GM21526 (cell line): ENCODE results near the gene SLC43A3.
"Not testable (repeated sequence)": the region's sequence is repeated elsewhere in the genome, so short reads cannot be mapped to it uniquely, and the experiment has no call there.

Experiments used
- ATAC-seq: cut with Tn5 transposase; IDR thresholded peaks from one replicate; pipeline ENCODE4 v1.9.1; 2021; ENCODE audit warnings: moderate library complexity; ENCODE audit not compliant: unreplicated experiment, low FRiP score

SLC43A3 gene

DNA sequence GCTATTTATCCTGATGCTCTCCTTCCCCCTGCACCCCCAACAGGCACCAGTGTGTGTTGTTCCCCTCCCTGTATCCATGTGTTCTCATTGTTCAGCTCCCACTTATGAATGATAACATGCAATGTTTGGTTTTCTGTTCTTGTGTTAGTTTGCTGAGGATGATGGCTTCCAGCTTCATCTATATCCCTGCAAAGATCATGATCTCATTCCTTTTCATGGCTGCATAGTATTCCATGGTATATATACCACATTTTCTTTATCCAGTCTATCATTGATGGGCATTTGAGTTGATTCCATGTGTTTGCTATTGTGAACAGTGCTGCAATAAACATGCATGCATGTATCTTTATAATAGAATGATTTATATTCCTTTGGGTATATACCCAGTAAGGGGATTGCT, 65.5 kb downstream of the SLC43A3 start:
- ATAC-seq = not testable (repeated sequence)

DNA sequence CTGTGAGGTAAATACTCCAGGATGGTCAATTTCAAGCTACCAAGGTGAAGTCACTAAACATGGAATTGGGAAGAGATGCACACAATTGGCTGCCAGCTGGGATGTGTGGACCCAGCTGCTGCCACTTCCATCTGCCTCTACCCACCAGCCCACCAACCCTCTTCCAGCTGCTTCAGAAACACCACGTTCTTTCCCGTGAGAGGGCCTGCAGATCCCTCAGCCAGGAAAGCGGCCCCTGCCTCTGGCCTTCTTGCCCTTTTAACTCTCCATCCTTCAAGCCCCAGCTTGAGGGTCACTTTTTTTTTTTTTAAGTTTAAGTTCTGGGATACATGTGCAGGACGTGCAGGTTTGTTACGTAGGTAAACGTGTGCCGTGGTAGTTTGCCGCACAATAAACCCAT, 65.9 kb downstream of the SLC43A3 start:
- ATAC-seq = no peak

DNA sequence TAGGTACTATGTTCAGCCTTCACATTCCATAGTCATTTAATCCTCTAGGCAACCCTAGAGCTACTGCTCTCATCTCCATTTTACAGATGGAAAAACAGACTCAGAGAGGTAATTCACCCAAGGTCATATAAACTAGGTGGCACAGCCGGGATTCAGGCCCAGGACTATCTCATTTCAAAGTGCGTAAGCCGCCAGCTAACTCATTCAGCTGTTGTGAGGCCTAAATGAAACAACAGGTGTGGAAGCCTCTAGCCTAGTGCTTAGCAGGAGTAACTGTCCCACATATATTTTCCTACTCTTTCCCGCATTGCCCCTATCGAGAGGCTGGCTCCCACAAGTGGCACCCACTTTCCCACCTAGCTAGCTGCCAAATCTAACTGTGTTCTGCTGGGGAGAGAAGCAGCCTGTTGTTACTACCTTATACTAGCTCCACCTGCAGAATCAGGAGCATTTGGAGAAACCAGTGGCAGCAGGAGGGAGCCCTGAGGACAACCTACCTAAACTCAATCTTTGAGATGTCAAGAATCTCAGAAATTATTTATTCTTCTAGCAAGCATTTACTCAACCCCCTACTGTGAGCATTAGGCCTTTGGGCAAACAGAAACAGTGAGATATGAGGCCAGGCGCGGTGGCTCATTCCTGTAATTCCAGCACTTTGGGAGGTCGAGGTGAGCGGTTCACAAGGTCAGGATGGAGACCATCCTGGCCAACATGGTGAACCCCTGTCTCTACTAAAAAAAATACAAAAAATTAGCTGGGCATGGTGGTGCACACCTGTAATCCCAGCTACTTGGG, 66.8 kb downstream of the SLC43A3 start:
- no peak for ATAC-seq

DNA sequence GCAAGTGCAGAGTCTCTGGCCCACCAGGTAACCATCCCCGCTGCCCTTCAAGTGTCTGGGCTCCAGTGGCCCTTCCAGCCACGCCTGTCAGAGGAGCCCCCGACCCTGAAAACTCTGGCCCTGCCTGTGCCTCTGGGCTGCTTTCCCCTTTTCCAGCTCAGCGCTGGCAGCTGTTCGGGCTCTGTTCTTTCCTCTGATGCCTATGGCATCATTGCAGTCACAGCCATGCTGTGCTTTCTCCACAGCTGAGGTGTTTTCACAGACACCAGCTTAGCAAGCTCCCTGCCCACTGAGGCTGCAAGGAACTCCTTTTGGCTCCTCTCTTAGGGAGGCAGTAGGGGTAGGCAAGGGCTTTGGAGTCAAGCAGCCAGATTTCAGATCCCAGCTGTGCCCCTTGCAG, 67.5 kb downstream of the SLC43A3 start:
- no peak for ATAC-seq

DNA sequence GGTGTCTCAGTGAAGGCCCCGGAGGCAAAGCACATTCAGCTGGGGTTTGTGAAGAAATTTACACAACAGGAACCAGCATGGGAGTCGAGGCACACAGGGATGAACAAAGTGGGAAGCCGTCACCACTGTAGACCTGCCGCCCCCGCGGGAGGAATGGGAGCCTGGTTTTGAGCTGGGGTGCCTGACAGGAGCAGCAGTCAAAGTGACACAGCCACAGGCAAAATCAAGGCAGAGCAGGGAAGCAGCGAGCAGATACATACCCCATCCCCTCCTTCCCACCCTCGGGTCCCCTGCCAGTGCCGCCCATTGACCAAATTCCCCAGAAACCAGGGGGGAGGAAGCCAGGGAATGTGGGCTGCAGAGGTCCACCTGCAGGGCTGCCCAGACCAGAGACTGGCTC, 67.9 kb downstream of the SLC43A3 start:
- ATAC-seq = no peak

DNA sequence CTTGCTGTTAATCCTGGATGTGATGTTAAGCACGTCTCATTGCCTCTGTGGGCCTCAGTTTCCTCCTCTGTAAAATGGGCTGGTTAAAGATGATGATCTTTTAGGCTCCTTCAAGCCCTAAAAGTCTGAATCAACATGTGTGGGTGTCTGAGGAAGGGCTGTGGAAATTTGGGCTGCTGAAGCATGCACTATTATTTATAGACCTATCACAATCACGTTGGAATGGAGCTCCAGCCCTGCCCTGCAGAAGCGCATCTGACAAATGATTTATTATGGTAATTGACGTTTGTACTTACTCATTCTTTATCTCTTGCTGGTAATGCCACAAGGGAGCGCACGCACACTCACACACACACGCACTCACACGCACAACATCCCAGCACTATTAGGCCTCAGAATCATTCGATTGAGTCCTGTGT, 68.4 kb downstream of the SLC43A3 start:
- ATAC-seq = no peak

DNA sequence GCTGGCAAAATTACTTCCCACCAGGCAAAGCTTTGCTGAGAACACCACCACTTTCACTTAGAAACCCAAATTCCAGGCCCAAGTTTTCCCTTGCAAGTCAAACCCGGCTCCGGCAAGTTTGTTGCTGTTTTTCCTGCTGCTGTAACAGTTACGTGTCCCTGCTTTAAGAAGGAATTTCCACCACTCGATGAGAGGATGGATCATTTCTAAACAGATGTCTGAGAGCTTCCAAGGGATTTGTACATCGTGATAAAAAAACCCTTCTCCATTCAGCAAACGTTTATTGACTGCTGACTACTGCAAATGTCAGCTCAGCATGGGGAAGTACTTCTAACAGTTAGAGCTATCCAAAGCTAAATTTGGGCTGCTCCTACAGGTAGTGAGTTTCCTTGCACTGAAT, 69.1 kb downstream of the SLC43A3 start:
- ATAC-seq = no peak

DNA sequence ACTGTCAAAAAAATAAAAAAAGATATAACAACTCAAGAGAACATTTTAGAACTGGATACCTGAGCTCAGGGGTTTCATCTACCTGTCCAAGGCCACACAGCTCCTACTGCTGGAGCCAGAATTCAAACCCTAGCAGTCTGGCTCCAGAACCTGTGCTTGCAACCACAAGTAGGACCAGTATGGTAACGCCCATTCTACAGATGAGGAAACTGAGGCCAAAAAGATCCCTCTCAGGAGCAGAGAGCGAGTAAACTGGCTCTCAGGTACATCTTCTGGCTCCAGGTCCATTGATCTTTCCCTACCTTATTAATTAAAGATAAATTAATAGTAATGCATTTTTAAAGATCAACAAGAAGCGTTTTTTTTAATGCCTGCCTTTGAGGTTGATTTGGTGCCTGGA, 69.6 kb downstream of the SLC43A3 start:
- ATAC-seq = no peak
